Bronchial epithelial cell (primary cell): Measurements from ENCODE around the gene CCDC177. TPM values are rescaled to one million over a fixed set of nuclear protein-coding genes. Genes with fewer than 3 reads are reported as not detected.

Source experiments
- DNase-seq: peaks from one replicate; pipeline ENCODE4 v3.0.0-alpha.2; 2010; ENCODE audit warnings: low read depth
- FAIRE-seq: peaks from 2 replicates; lab custom pipeline; 2011; peaks lifted over from hg19 to GRCh38; lab: Jason Lieb, UNC
- H3K27me3 ChIP-seq: 2 replicates; pipeline ENCODE4 v1.5.1; 2011; ENCODE audit warnings: low read length; ENCODE audit not compliant: control insufficient read depth, insufficient read depth
- H3K36me3 ChIP-seq: 2 replicates; pipeline ENCODE4 v1.5.1; 2011; ENCODE audit warnings: low read length; ENCODE audit not compliant: control insufficient read depth, insufficient read depth
- H3K4me3 ChIP-seq: 2 replicates; pipeline ENCODE4 v1.5.1; 2011; ENCODE audit warnings: mild to moderate bottlenecking, low read depth, low read length, control low read depth
- total RNA-seq: library from RNA; depleted of rRNA; stranded (reverse); fragments of >200 nt; gene quantifications from 2 replicates; pipeline ENCODE4 v1.2.1, GENCODE V29; 2014
- TF ChIP-seq, protein P1 (sequence below): IDR thresholded peaks from 2 replicates; pipeline ENCODE4 v1.5.1; 2011; ENCODE audit warnings: mild to moderate bottlenecking, moderate library complexity, low read length, control low read depth, inconsistent platforms; ENCODE audit not compliant: insufficient read depth, severe bottlenecking

CCDC177 gene
- total RNA-seq, 1 donor from 2014 or later, result not detected

DNA sequence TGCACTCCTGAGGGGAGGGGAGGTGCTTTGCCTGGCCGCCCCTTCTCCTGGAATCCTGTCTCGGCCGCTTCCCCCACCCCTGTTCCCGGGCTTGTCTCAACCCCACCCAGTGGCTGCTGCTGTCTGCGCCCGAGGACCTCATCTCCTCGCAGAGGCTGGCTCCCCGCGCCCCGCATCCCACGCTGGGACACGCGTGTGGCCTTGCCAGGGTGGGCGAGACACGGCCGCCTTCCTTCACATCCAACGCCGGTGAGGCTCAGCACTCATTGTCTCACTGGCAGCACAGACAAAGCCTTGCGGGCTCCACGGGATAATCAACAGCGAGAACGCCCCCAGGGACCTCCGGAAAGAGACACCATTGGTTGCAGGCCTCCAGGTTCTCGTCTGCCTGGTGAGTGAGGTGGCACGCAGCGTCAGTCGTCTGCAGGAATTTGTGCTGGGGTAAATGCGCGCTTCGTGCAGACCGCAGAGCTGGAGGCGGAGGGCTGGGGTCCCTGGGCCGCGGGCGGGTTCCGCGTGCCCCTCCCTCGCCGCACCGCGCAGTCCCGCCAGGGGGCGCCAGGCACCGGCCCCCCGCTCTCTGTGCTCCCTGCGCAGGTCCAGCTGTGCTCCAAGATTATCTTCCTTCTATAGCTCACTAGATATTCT, 26.8 kb downstream of the CCDC177 start:
- FAIRE-seq (no peak), DNase-seq (no peak)
- Histone ChIP-seq H3K4me3 (no peak overlapping the region), H3K36me3 (no peaks in the 10 kb centered on the region), H3K27me3 (peaks cover 2% of the 10 kb centered on the region)
- TF ChIP-seq, protein P1, sequence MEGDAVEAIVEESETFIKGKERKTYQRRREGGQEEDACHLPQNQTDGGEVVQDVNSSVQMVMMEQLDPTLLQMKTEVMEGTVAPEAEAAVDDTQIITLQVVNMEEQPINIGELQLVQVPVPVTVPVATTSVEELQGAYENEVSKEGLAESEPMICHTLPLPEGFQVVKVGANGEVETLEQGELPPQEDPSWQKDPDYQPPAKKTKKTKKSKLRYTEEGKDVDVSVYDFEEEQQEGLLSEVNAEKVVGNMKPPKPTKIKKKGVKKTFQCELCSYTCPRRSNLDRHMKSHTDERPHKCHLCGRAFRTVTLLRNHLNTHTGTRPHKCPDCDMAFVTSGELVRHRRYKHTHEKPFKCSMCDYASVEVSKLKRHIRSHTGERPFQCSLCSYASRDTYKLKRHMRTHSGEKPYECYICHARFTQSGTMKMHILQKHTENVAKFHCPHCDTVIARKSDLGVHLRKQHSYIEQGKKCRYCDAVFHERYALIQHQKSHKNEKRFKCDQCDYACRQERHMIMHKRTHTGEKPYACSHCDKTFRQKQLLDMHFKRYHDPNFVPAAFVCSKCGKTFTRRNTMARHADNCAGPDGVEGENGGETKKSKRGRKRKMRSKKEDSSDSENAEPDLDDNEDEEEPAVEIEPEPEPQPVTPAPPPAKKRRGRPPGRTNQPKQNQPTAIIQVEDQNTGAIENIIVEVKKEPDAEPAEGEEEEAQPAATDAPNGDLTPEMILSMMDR, result peak; percentile 63

DNA sequence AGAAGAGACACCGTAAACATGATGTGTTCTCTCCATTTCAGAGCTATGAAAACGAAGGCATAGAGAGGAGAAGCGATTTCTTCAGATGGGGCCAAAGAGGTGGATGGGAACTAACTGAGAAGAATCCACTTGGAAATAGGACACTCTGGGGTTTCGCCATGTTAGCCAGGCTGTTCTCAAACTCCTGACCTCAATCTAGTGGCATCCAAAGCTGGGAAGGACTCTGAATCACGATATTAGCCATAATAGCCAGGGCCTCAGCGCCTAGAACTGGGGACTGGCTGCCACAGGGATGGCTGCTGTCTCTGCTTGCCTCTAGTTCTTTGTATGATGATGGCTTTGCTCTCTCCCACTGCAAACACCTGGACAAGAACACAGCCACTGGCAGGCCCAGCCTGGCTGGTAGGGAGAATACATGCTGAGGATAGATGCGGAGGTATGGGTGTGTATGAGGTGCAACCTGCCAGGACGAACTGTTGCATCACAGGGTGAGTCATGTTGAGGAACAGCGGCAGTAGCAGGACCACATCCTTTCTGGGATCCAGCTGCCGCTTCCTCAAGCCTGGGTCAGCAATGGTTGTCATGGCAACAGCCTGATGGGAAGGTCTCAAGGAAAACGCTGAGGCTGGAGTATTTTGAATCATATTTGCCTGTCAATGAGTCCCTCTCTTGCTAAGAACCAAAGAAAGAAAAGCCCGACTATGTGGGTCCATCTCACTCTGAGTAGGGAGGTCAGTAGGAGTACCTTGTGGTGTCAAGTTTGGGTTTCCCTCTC, 31.1 kb downstream of the CCDC177 start:
- Histone ChIP-seq H3K36me3 (no peaks in the 10 kb centered on the region), H3K4me3 (no peak overlapping the region), H3K27me3 (no peaks in the 10 kb centered on the region)
- FAIRE-seq, result peak; percentile 98
- TF ChIP-seq, protein P1, result no peak
- DNase-seq, result peak; percentile 98

DNA sequence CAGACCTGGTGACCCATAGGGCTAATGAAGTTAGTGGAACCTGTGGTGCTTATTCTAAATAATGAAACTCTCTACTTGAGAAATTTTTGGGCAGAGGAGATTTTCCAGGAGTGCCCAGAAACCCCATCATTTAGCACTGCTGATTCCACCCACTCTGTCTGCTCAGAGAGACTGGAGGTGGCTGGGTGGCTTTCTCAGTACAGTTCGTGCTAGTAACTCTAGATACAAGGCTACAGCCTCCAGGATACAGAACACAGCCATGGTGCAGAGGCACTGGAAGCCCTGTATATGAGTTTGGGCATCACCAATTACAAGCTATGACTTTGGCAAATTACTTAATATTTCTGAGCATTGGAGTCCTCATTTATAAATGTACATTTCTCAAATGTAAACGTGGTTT, 32.4 kb downstream of the CCDC177 start:
- TF ChIP-seq, protein P1, result no peak
- no peak for DNase-seq
- Histone ChIP-seq H3K4me3 (no peak overlapping the region), H3K36me3 (no peaks in the 10 kb centered on the region), H3K27me3 (no peaks in the 10 kb centered on the region)
- FAIRE-seq, result no peak

DNA sequence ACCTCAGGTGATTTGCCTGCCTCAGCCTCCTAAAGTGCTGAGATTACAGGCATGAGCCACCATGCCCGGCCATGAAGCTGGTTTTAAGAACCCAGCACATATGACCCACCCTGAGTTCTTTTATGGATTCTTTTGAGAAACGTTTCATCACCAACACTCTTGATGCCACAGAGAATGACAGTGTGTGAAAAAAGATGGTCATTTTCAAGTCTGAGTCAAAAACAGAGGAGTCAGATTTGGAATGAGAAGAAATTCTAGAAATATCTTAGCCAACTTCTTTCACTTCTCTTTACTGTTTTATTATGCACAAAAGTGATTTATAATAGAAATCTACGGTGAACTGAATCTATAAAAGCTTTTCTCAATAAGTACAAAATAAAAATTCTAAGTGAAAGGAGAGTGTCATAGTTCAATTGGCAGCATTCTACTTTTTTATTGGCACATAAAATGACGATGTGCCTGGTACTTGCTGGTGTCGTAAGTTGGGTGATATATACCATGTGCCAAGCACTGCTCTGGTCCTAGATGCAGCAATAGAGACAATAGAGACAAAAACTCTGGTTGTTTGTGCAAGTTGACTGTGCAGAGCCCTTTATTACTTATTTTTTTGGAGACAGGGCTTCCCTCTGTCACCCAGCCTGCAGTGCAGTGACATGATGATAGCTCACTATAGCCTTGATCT, 33.9 kb downstream of the CCDC177 start:
- FAIRE-seq, result no peak
- TF ChIP-seq, protein P1, result no peak
- Histone ChIP-seq H3K36me3 (no peaks in the 10 kb centered on the region), H3K27me3 (no peaks in the 10 kb centered on the region), H3K4me3 (no peak overlapping the region)
- DNase-seq, result no peak

DNA sequence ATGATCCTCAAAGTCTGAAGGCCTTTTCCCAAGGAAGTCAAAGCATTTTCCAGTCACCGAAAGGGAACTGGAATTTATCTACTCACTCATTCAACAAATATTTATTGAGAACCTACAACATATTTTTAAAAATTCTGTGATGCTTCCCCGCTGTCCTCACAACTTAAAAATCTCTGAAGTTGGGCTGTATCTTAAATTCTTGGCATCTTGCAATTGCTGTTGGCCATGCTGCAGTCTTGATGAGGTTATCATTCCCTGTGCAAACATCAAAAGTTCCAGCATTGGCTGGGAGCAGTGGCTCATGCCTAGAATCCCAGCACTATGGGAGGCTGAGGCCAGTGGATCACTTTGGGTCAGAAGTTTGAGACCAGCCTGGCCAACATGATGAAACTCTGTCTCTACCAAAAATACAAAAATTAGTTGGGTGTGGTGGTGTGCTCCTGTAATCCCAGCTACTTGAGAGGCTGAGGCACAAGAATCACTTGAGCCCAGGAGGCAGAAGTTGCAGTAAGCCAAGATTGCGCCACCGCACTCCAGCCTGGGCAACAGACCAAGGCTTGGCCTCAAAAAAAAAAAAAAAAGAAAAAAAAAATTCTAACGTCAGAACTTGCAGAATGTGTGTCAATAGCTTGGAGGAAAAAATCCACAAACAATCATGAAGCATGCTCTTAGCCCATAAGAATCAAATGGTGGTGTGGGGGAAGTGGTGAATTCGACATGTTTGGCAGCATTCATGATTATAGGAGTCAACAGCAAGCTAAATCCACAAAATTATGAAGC, 34.9 kb downstream of the CCDC177 start:
- DNase-seq (peak; percentile 87), FAIRE-seq (no peak)
- H3K27me3 ChIP-seq, result no peaks in the 10 kb centered on the region
- no peaks in the 10 kb centered on the region for H3K36me3 ChIP-seq
- TF ChIP-seq, protein P1, result no peak
- H3K4me3 ChIP-seq, result no peak overlapping the region
